ENCODE measurements around the gene NUDT15. TPM values are rescaled to one million over a fixed set of nuclear protein-coding genes. Genes with fewer than 3 reads are reported as not detected.
"Not testable (repeated sequence)": the region's sequence is repeated elsewhere in the genome, so short reads cannot be mapped to it uniquely, and the experiment has no call there.

Gene NUDT15
- total RNA-seq, 4 donors from 2014 or later = 1.8 to 22.9 (median 7.3) TPM

- no peaks in the 10 kb centered on the region for H3K36me3 ChIP-seq
- peaks cover 0 to 3% of the 10 kb centered on the region in 2 donors for H3K4me1 ChIP-seq
- TF ChIP-seq, protein P1, sequence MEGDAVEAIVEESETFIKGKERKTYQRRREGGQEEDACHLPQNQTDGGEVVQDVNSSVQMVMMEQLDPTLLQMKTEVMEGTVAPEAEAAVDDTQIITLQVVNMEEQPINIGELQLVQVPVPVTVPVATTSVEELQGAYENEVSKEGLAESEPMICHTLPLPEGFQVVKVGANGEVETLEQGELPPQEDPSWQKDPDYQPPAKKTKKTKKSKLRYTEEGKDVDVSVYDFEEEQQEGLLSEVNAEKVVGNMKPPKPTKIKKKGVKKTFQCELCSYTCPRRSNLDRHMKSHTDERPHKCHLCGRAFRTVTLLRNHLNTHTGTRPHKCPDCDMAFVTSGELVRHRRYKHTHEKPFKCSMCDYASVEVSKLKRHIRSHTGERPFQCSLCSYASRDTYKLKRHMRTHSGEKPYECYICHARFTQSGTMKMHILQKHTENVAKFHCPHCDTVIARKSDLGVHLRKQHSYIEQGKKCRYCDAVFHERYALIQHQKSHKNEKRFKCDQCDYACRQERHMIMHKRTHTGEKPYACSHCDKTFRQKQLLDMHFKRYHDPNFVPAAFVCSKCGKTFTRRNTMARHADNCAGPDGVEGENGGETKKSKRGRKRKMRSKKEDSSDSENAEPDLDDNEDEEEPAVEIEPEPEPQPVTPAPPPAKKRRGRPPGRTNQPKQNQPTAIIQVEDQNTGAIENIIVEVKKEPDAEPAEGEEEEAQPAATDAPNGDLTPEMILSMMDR (IDR thresholded peaks at IDR 0.05) = no peak
- TF ChIP-seq POLR2A (IDR thresholded peaks at IDR 0.05) = no peak
- intact Hi-C loops (cut with DNase I; ENCODE audit: low total_unique reads) = no loop called here
- H3K27ac ChIP-seq = peak overlapping the region in 1 of 2 donors; percentile 78
- DNase-seq = no peak
- no peaks in the 10 kb centered on the region for H3K27me3 ChIP-seq
- H3K4me3 ChIP-seq = peak overlapping the region; percentile 78 to 89
- no peaks in the 10 kb centered on the region for H3K9me3 ChIP-seq
Measured at GRCh38 chr13:47999973-48000372, 37.6 kb upstream of the NUDT15 start.

GRCh38 chr13:48000559-48001113, 36.9 kb upstream of the NUDT15 start:
- DNase-seq = no peak
- TF ChIP-seq POLR2A (IDR thresholded peaks at IDR 0.05) = no peak
- TF ChIP-seq, protein P1 (IDR thresholded peaks at IDR 0.05) = no peak
- Histone ChIP-seq H3K9me3 (no peaks in the 10 kb centered on the region), H3K27me3 (no peaks in the 10 kb centered on the region), H3K4me1 (peaks cover 0 to 3% of the 10 kb centered on the region in 2 donors), H3K36me3 (no peaks in the 10 kb centered on the region), H3K4me3 (peak overlapping the region; percentile 78 to 89), H3K27ac (peak overlapping the region; percentile 78 to 85)
- intact Hi-C loops (cut with DNase I; ENCODE audit: low total_unique reads) = no loop called here

GRCh38 chr13:48001114-48001881, 36.2 kb upstream of the NUDT15 start, which contains the start of gene SUCLA2:
Gene SUCLA2 (minus strand): TSS chr13:48001273. CDS start chr13:48001269, 4 bp downstream.
- TF ChIP-seq, protein P1 (IDR thresholded peaks at IDR 0.05) = peak in 1 of 4 experiments; percentile 31
- peak; percentile 36 to 56 for TF ChIP-seq POLR2A (IDR thresholded peaks at IDR 0.05)
- H3K27me3 ChIP-seq = no peaks in the 10 kb centered on the region
- H3K9me3 ChIP-seq = no peaks in the 10 kb centered on the region
- H3K36me3 ChIP-seq = no peaks in the 10 kb centered on the region
- DNase-seq = peak; percentile 77 to 88
- peaks cover 0 to 3% of the 10 kb centered on the region in 2 donors for H3K4me1 ChIP-seq
- peak within 1 kb of the TSS; percentile 78 to 89 for H3K4me3 ChIP-seq
- intact Hi-C loops (cut with DNase I; ENCODE audit: low total_unique reads) = no loop called here
- peak within 1 kb of the TSS; percentile 78 to 85 for H3K27ac ChIP-seq

- peak in 1 of 2 donors; percentile 13 for DNase-seq
- intact Hi-C loops (cut with DNase I; ENCODE audit: low total_unique reads); H3K4me1 ChIP-seq; H3K27me3 ChIP-seq; H3K9me3 ChIP-seq; H3K36me3 ChIP-seq: not testable (repeated sequence)
- Histone ChIP-seq H3K27ac (peak overlapping the region in 1 of 2 donors; percentile 78), H3K4me3 (peak overlapping the region; percentile 78 to 89)
Measured at GRCh38 chr13:48001999-48002398, 35.5 kb upstream of the NUDT15 start.

GRCh38 chr13:48004201-48004600, 33.3 kb upstream of the NUDT15 start:
- H3K4me3 ChIP-seq = no peak overlapping the region
- intact Hi-C loops (cut with DNase I; ENCODE audit: low total_unique reads) = no loop called here
- H3K9me3 ChIP-seq = no peaks in the 10 kb centered on the region
- H3K4me1 ChIP-seq = peaks cover 0 to 3% of the 10 kb centered on the region in 2 donors
- TF ChIP-seq, protein P1 (IDR thresholded peaks at IDR 0.05) = no peak
- TF ChIP-seq POLR2A (IDR thresholded peaks at IDR 0.05) = no peak
- no peaks in the 10 kb centered on the region for H3K27me3 ChIP-seq
- H3K36me3 ChIP-seq = no peaks in the 10 kb centered on the region
- no peak for DNase-seq
- no peak overlapping the region for H3K27ac ChIP-seq

All from uterus (tissue), 4 donors.